Astrocyte of the hippocampus (primary cell): ENCODE results near the gene ARHGEF4.

Experiments used
- DNase-seq: peaks from one replicate; pipeline ENCODE4 v3.0.0; 2011; ENCODE audit warnings: low read depth, low spot score

Gene ARHGEF4, protein sequence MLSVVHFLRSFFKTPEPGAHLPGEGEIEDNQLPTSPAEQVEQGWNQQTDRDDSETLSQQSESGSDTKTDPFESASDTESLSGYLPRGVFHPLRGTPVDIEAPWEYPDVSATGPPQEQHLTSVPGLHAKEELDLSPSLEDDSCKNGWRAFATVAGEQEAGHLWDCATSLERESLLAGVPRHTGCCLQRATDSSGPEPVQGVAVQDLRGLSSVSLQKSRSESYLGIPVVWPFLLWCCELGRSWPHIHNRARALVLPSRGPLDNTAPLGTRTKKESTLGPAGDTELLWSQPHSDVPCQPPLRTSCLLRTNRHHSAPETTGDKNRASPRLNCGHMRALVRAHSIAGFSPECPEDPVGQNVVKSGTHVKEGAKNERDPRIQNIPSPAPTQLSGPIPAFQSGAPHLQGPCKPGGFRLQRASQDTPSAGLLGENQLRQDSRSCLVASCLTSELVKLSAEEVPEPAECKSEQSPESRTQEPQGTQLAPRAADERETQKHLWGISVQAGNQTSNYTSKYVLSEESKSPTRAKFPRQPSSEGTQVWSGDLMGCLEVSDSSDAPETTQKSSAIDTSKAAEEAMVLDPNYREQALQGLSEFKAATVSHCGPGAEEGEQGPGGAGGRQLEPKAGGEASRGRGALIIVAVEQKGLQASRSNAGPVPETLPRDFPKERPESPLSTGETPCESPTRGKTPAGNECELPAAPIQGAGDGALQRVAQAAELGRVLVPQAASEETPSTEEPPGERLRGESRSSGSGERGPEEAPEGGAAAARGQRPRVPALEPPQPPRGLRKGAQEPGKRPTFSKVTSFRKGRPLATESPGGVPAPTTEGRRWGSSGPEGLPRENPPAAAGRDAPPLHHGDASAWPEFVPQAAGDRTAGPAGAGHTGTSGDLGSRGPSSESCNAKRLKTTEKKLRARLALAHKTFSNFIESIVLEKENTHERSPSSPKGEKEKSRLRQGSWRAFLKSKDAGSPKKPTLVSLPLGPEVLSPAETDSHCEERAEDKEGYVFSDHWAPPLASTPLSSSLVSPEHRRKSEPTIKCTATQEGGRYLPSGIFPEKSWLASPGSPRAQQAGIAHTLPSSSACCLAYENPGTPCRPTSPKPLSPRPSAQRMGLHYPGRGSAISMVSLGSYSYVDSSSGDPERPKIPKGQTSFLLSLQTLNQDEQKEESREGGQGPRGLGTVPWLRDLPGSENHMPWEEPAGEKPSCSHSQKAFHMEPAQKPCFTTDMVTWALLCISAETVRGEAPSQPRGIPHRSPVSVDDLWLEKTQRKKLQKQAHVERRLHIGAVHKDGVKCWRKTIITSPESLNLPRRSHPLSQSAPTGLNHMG (N-terminal part only)

DNA sequence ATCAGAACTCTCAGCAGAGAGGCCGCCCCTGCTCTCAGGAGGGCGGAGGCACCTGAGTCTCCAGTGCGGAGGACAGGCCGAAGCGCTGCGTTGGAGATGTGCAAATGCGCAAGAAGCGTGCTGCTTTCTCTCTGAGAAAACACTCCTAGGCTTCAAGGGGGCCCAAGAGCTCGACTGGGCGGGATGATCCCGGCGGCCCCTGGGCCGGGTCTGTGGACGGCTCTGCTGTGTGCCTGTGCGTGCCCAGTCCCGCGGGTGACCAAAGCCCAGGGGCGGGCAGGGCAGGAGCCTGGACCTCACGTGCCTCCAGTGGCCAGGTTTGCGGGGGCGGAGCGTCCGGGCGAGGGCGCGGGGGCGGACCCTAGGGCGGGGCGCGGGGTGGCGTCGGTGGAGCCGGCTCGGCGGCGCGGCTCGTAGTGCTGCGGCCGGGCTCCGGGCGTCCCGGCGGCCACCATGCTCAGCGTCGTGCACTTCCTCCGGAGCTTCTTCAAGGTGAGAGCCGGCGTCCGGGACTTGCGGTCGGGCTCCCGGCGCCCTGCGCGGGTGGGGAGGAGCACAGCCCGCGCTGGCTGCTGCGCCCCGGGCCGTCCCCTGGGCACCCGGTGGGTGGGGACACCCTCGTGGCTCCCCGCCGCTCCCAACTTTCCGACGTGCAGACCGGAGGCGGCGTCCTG is at the start of gene ARHGEF4:
Gene ARHGEF4 (plus strand): TSS at position 414 of the 674 bp plus-strand sequence. CDS start 40 bp downstream, at position 454.
- DNase-seq = peak; percentile 65

DNA sequence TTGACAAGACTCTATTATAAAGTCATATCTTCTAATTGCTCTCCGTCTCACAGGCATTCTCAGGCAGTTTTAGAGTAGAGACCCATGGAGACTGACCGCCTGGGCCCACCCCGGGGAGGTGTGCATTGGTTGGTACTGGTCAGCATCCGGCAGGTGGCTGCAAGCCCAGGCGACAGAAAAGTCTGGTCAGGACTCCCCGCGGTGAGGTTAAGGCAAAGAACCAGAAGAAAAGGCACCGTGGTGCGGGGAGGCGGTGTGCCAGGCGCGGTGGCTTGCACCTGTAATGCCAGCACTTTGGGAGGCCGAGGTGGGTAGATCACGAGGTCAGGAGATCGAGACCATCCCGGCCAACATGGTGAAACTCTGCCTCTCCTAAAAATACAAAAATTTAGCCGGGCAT is 48.9 kb upstream of the ARHGEF4 start:
- DNase-seq = no peak

DNA sequence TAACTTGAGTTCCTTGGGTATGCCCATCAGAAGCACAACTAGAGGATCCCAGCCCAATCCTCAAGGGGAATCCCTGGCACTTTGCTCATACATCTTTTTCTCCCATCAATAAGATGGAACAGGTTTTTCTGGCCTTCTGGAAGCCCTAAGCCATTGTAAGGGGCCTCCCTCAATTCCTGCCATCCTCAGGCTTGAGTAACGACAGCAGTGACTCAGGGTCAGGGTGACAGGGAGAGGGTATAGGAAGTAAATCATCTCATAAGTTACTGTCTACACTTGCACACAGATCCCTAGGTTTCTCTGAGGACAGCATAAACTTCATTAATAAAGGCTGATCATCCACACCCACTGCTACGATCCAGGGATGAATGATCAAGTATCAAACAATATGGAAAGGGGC is 46.4 kb upstream of the ARHGEF4 start:
- DNase-seq = no peak

DNA sequence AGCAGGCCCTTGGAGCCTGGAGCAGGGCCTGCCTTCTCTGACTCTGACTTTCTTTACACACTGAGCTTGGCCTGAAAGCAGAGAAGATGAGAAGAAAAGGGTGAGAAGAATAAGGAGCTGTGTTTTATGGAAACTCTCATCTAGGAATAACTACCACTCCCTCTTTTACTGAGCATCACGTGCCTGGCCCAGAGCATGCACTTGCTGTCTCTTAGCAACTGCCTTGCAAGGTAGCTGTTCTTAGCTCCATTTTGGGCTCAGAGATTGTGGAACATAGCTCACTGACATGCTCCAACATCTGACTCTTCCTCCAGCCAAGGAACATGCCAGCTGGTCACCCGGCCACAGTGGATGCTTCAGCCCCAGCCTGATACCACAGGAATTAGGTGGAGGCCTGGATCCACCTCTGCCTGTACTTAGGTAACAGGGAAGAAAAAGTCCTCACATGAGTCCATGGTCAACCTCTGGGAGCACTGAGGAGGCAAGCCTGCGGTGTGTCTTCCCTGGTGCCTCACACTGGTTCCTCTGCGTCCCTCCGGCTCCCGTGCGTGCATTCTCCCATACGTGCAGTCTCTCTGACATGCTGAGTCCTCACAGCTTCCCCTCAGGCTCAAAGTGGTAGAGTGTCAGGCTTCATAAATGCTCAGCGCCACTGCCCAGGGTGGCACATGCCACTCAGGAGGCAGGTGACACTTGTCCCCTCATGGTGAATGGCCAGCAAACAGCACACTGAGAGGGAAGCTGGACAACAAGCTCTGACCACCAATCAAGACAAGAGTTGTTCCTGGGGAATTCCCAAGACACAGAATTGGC is 45.7 kb upstream of the ARHGEF4 start:
- no peak for DNase-seq

DNA sequence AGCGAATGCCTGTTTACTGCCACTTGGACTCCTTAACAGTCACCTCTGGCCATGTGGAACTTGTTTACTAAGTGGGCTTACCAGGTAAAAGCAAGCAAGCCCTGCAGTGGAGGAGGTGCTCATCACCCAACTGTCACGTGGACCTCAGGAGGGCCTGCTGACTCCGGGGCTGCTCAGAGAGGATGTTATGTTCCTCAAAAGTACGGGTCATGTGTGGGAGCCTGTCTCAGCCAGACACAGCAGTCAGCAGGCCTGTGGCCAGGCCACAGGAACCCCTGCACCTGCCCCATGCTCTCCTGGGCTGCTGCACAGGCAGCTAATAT is 45.1 kb upstream of the ARHGEF4 start:
- no peak for DNase-seq

DNA sequence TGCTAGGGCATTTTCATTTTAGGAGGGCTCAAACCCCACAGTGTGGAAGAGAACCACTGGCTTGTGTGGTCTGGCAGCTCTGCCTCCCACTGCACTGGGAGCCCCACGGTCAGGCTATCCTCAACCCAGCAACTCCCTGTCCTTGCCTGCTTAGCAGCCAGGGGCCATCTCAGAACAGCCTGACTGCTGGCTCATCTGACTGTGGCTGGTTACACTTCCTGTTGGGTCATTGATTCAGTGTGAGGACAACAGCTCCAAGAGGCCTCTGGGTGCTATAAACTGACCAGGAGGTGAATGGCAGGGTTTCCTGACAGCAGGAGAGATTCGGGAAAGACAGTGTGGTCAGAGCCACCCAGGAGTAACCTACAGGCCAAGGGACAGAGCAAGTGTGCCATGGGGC is 41.3 kb upstream of the ARHGEF4 start:
- no peak for DNase-seq

DNA sequence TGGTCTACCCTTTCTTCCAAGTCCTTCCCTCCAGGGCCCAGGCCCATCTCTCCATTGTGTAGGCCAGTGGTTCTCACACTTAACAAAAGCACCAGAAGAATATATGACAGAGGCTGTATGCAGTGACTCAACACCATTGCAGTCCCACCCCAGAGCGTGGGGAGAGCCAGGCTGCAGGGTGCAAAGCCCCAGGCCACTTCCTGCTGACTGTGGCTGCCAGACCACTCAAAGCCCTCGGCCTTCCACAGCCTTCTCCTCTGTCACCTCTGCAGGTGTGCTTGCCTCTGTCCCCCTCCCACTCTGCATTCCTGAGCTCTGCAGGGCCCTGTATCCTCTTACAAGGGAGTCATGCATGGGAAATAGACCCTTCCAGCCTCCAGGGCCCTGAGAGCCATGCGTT is 40.4 kb upstream of the ARHGEF4 start:
- DNase-seq = no peak

DNA sequence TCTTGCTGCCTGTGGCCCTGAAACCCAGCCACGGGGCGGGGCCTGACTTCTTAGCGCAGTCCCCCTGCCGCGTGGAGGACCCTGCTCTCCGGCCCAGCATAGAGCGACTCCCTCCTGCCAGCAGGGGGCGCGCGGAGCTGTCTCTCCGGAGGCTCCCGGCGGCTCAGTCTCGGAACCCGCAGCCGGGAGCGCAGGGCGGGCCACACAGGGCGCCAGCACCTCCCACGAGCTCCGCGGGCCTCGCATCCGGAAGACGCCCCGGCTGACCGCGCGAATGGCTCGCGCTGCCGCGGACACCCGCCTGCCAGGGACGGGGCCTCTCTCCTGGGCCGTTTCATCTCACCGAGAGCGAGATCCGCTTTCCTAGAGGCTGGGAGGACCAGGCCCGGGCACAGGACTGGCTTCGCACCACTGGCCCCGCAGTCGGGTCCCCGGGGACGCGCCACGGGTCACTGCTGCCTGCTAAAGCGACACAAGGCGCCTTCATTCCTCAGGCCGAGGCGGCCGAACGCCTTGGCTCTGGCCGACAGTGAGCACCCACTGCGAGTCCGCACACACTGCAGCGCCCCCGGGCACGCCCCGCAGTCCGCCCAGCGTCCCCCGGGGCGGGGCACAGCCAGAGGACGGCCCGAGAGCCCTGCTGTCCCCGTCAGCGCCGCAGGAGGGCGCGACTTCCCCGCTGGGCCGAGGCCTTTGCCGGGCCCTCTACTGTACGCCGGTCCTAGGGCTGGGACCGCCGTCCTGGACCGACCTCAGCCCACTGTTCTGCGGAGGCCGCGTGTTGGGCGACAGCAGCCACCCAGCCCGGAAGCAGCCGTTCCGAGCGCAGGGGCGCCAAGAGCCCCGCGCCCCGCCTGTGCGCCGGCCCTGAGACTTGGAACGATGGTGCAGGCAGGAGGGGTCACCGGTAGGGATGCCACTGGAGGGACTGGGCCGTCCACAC is 39.0 kb upstream of the ARHGEF4 start:
- DNase-seq = peak; percentile 96

DNA sequence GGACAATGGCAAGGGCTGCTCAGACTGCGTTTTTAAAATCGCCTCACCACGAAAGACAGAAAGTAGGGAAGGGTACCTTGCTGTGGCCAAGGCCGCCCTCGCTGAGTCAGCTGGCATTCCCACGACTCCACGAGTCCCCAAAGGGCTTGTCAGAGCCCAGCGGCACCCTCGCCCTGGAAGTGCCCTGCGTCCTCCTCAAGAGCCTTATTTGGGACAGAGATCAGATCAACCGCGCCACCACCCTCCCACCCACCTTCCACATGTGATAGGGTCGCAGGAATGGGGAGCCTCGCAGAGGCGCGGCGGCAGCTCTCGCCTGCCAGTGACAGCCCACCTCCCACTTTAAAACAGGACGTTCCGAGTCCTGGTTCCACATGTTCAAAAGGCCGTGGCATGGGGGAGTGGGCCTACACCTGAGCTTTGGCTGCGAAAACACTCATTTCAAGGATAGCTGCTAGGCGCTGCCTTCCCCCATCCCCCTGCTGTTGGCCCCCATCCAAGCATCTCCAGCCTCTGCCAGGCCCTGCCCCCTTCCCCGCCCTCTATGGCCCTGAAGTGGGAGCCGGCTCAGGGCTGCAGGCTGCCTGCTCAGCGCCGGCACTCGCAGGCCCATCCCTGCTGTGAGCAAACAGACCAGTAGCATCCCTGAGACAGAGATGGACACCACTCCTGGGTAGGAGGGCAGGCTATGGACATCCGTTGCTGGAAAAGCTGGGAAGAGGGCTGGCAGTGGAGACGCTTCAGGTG is 38.1 kb upstream of the ARHGEF4 start:
- DNase-seq = peak; percentile 75

DNA sequence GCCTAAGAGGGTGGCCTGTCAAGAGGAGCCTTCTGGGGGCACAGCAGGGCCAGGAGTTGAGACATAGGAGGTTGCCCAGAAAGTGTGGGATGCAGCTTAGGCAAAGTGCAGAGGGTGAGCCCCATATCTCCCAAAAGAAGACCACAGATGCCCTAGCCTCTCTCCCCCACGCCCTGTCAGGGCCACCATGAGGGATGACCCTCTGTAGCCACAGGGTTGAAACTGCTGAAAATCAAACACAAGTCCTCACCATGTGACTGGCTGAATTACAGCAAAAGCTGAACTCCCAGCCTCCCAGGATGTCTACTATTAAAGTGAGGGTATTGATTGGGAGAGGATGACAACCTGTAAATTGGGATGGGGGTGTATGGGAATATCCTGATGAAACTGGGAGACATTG is 37.4 kb upstream of the ARHGEF4 start:
- DNase-seq = no peak

DNA sequence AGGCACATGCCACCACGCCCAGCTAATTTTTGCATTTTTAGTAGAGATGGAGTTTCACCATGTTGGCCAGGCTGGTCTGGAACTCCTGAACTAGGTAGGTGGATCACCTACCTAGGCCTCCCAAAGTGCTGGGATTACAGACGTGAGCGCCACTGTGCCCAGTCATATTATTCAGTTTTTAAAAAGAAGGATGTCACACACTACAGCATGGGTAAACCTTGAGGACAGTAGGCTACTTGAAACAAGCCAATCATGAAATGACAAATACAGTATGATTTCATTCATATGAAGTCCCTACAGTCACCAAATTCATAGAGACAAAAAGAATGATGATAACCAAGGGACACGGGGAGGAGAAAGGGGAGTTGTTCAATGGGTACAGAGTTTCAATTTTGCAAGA is 31.1 kb upstream of the ARHGEF4 start:
- DNase-seq = no peak

DNA sequence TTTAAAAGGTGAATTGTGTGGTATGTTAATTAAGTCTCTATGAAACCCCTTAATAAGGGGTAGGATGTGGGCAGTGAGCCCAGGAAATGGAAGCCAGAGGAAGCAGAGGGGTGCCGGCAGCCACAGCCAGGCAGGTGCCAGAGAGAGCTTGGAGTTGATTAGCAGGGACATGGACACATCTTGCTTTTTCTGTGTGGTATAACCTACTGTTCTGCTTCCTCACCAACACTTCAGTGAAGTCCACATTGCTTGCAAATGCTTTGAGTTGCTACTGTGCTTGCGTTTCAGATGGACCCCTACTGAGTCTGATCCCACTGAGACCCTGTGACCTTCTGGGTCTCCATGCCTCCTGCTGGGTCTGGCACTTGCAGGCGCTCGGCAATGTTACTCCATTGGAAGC is 30.3 kb upstream of the ARHGEF4 start:
- DNase-seq = no peak

DNA sequence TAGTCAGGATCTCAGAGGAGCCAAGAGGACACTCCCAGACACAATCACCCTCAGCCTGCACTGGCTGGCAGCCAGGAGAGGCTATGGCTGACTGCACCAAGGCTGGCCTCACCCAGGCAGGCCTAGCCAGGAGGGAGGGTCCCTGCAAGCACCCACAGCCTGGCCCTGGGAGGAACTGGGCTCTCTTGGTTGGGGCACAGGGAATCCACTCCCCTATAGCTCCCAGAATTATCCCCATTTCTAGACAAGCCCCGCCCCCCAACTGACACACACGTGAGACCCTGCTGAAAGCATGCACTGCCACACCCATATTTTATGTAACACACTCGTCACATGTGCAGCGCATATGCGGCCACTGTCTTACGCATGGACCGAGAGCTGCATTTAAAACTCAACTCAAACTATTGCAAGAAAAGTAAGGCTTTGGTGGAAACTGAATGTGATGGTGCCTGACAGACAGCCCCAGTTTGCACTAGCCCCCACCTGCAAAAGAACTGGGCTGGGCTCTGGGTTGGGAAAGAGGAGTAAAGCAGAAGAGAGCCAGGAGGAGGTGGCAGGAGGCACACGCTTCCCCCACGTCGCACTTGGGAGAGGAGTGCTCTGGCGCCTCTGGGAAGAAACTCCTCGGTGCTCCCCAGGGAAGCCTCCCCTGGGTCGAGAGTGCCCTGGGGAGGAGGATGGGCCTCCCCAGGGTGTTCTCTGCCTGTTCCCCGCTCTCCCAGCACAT is 28.9 kb upstream of the ARHGEF4 start:
- DNase-seq = peak; percentile 34

DNA sequence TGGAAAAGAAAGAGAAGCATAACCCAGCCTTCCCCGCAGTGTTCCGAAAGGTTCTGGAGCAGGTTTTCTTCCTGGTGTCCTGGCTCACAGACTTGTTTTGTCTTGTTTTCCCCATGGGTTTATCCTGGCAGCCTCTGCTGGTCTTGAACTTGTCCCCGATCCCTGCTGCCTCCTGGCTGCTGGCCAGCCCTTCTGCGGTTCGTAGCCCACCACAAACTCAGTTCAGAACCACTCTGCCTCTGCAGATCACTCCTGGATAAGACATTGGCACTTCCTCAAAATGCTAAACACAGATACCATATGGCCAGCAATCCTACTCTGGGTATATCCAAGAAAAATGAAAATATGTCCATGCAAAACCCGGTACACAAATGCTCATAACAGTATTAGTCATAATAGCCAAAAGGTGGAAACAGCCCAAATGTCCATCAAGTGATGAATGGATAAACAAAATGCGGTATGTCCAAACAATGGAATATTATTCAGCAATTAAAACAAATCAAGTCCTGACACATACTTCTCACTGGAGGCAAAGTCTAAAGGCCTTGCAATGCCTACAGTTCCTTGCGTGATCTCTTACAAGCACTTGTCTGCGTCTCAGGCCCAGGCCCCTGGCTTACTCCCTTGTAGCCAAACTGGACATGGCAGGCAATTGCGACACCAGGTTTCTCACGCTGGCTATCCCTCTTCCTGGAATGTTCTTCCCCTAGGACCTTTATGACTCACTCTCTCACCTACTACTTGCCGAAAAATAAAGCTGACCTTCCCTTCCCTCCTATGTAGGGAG is 28.0 kb upstream of the ARHGEF4 start:
- no peak for DNase-seq

DNA sequence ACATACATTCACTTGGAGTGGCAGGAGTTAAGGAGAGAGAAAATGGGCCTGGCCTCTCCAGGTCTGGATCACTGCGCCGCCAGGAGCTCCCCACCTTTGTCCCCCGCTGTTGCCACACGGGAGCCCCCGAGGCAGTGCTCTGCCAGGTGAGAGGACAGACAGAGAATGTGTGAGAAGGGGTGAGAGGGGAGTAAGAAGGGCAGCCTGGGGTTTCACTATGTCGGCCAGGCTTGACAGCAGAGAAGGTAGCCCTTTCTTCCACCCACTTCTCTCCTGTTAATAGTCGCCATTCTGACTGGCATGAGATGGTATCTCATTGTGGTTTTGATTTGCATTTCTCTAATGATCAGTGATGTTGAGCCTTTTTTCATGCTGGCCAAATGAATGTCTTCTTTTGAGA is 26.2 kb upstream of the ARHGEF4 start:
- no peak for DNase-seq

DNA sequence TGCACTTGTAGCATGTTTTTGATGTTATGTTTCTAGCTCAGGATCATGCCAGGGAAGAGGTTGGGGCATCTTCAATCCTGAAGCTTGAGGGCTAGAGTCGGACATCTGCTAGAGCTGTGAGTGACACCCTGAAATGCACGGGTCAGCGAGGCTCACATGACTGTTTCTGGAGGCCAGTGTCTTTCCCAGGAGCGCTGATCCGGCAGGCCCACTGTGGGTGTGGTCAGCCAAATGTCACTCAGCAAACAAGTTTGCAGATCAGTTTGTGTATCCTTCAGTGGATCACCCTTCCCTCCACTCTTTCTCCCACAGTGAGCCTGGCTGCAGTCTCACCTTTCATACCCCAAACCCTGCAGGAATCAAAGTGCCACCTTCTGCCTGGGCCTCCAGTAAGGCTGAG is 23.0 kb upstream of the ARHGEF4 start:
- DNase-seq = no peak
